Measurements from ENCODE around the gene HTR6.

HTR6 gene

GRCh38 chr1:19662313-19662712 lies 2.4 kb upstream of the HTR6 start:
- Histone ChIP-seq H3K36me3 (ENCODE audit: control insufficient read depth, low read depth, low read length) (no peaks in the 10 kb centered on the region), H3K9me3 (ENCODE audit: control insufficient read depth, low read depth, low read length) (no peaks in the 10 kb centered on the region), H3K4me1 (ENCODE audit: control insufficient read depth, low read depth, low read length) (no peaks in the 10 kb centered on the region), H3K9ac (ENCODE audit: low read length) (no peak overlapping the region), H3K27me3 (ENCODE audit: control insufficient read depth, insufficient read depth, low read length) (peaks cover 46% of the 10 kb centered on the region), H3K27ac (ENCODE audit: low read length) (no peak overlapping the region), H3K4me3 (ENCODE audit: low read length) (no peak overlapping the region)

GRCh38 chr1:19665186-19665495 lies 466 bp downstream of the HTR6 start:
- no peak overlapping the region for H3K27ac ChIP-seq (ENCODE audit: low read length)
- no peaks in the 10 kb centered on the region for H3K36me3 ChIP-seq (ENCODE audit: control insufficient read depth, low read depth, low read length)
- peak overlapping the region; percentile 32 for H3K4me3 ChIP-seq (ENCODE audit: low read length)
- no peaks in the 10 kb centered on the region for H3K4me1 ChIP-seq (ENCODE audit: control insufficient read depth, low read depth, low read length)
- no peak overlapping the region for H3K9ac ChIP-seq (ENCODE audit: low read length)
- no peaks in the 10 kb centered on the region for H3K9me3 ChIP-seq (ENCODE audit: control insufficient read depth, low read depth, low read length)
- peaks cover 55% of the 10 kb centered on the region for H3K27me3 ChIP-seq (ENCODE audit: control insufficient read depth, insufficient read depth, low read length)

GRCh38 chr1:19665496-19666465 lies 1.1 kb downstream of the HTR6 start:
- Histone ChIP-seq H3K4me3 (ENCODE audit: low read length) (peak overlapping the region; percentile 32), H3K9me3 (ENCODE audit: control insufficient read depth, low read depth, low read length) (no peaks in the 10 kb centered on the region), H3K4me1 (ENCODE audit: control insufficient read depth, low read depth, low read length) (no peaks in the 10 kb centered on the region), H3K27ac (ENCODE audit: low read length) (no peak overlapping the region), H3K9ac (ENCODE audit: low read length) (no peak overlapping the region), H3K36me3 (ENCODE audit: control insufficient read depth, low read depth, low read length) (no peaks in the 10 kb centered on the region), H3K27me3 (ENCODE audit: control insufficient read depth, insufficient read depth, low read length) (peaks cover 55% of the 10 kb centered on the region)

- Histone ChIP-seq H3K27ac (ENCODE audit: low read length) (no peak overlapping the region), H3K4me1 (ENCODE audit: control insufficient read depth, low read depth, low read length) (no peaks in the 10 kb centered on the region), H3K9me3 (ENCODE audit: control insufficient read depth, low read depth, low read length) (no peaks in the 10 kb centered on the region), H3K36me3 (ENCODE audit: control insufficient read depth, low read depth, low read length) (no peaks in the 10 kb centered on the region), H3K4me3 (ENCODE audit: low read length) (no peak overlapping the region), H3K9ac (ENCODE audit: low read length) (no peak overlapping the region), H3K27me3 (ENCODE audit: control insufficient read depth, insufficient read depth, low read length) (peaks cover 42% of the 10 kb centered on the region)
Measured at GRCh38 chr1:19668888-19669287, 4.2 kb downstream of the HTR6 start.

GRCh38 chr1:19670787-19671186 lies 6.1 kb downstream of the HTR6 start:
- no peak overlapping the region for H3K9ac ChIP-seq (ENCODE audit: low read length)

GRCh38 chr1:19672237-19672636 lies 7.6 kb downstream of the HTR6 start:
- Histone ChIP-seq H3K27me3 (ENCODE audit: control insufficient read depth, insufficient read depth, low read length) (peaks cover 16% of the 10 kb centered on the region), H3K9ac (ENCODE audit: low read length) (no peak overlapping the region), H3K9me3 (ENCODE audit: control insufficient read depth, low read depth, low read length) (no peaks in the 10 kb centered on the region), H3K4me1 (ENCODE audit: control insufficient read depth, low read depth, low read length) (no peaks in the 10 kb centered on the region), H3K27ac (ENCODE audit: low read length) (no peak overlapping the region), H3K36me3 (ENCODE audit: control insufficient read depth, low read depth, low read length) (no peaks in the 10 kb centered on the region), H3K4me3 (ENCODE audit: low read length) (no peak overlapping the region)

More at GRCh38 chr1:19670787-19671186, 6.1 kb downstream of the HTR6 start:
- H3K36me3 ChIP-seq (ENCODE audit: control insufficient read depth, low read depth, low read length), result no peaks in the 10 kb centered on the region
- H3K9me3 ChIP-seq (ENCODE audit: control insufficient read depth, low read depth, low read length), result no peaks in the 10 kb centered on the region
- no peaks in the 10 kb centered on the region for H3K4me1 ChIP-seq (ENCODE audit: control insufficient read depth, low read depth, low read length)
- H3K4me3 ChIP-seq (ENCODE audit: low read length), result no peak overlapping the region
- H3K27me3 ChIP-seq (ENCODE audit: control insufficient read depth, insufficient read depth, low read length), result peaks cover 31% of the 10 kb centered on the region
- H3K27ac ChIP-seq (ENCODE audit: low read length), result no peak overlapping the region

- H3K27ac ChIP-seq (ENCODE audit: low read length), result no peak overlapping the region
- H3K27me3 ChIP-seq (ENCODE audit: control insufficient read depth, insufficient read depth, low read length), result peaks cover 7% of the 10 kb centered on the region
- no peaks in the 10 kb centered on the region for H3K9me3 ChIP-seq (ENCODE audit: control insufficient read depth, low read depth, low read length)
- H3K9ac ChIP-seq (ENCODE audit: low read length), result no peak overlapping the region
- no peaks in the 10 kb centered on the region for H3K4me1 ChIP-seq (ENCODE audit: control insufficient read depth, low read depth, low read length)
- H3K36me3 ChIP-seq (ENCODE audit: control insufficient read depth, low read depth, low read length), result no peaks in the 10 kb centered on the region
- H3K4me3 ChIP-seq (ENCODE audit: low read length), result no peak overlapping the region
Measured at GRCh38 chr1:19675797-19676196, 11.1 kb downstream of the HTR6 start.

- H3K4me1 ChIP-seq (ENCODE audit: control insufficient read depth, low read depth, low read length), result no peaks in the 10 kb centered on the region
- H3K4me3 ChIP-seq (ENCODE audit: low read length), result no peak overlapping the region
- no peak overlapping the region for H3K27ac ChIP-seq (ENCODE audit: low read length)
- H3K27me3 ChIP-seq (ENCODE audit: control insufficient read depth, insufficient read depth, low read length), result peaks cover 7% of the 10 kb centered on the region
- H3K9ac ChIP-seq (ENCODE audit: low read length), result no peak overlapping the region
- no peaks in the 10 kb centered on the region for H3K36me3 ChIP-seq (ENCODE audit: control insufficient read depth, low read depth, low read length)
- no peaks in the 10 kb centered on the region for H3K9me3 ChIP-seq (ENCODE audit: control insufficient read depth, low read depth, low read length)
Measured at GRCh38 chr1:19676438-19676922, 11.8 kb downstream of the HTR6 start.

GRCh38 chr1:19678493-19678892 lies 13.8 kb downstream of the HTR6 start:
- no peak overlapping the region for H3K27ac ChIP-seq (ENCODE audit: low read length)
- no peaks in the 10 kb centered on the region for H3K36me3 ChIP-seq (ENCODE audit: control insufficient read depth, low read depth, low read length)
- H3K9ac ChIP-seq (ENCODE audit: low read length), result no peak overlapping the region
- no peaks in the 10 kb centered on the region for H3K4me1 ChIP-seq (ENCODE audit: control insufficient read depth, low read depth, low read length)
- H3K9me3 ChIP-seq (ENCODE audit: control insufficient read depth, low read depth, low read length), result no peaks in the 10 kb centered on the region
- H3K27me3 ChIP-seq (ENCODE audit: control insufficient read depth, insufficient read depth, low read length), result peaks cover 7% of the 10 kb centered on the region
- no peak overlapping the region for H3K4me3 ChIP-seq (ENCODE audit: low read length)

GRCh38 chr1:19678931-19679453 lies 14.3 kb downstream of the HTR6 start:
- Histone ChIP-seq H3K4me1 (ENCODE audit: control insufficient read depth, low read depth, low read length) (no peaks in the 10 kb centered on the region), H3K9ac (ENCODE audit: low read length) (no peak overlapping the region), H3K27me3 (ENCODE audit: control insufficient read depth, insufficient read depth, low read length) (peaks cover 7% of the 10 kb centered on the region), H3K9me3 (ENCODE audit: control insufficient read depth, low read depth, low read length) (no peaks in the 10 kb centered on the region), H3K4me3 (ENCODE audit: low read length) (no peak overlapping the region), H3K27ac (ENCODE audit: low read length) (no peak overlapping the region), H3K36me3 (ENCODE audit: control insufficient read depth, low read depth, low read length) (no peaks in the 10 kb centered on the region)

- no peak overlapping the region for H3K9ac ChIP-seq (ENCODE audit: low read length)
- H3K27me3 ChIP-seq (ENCODE audit: control insufficient read depth, insufficient read depth, low read length), result peaks cover 7% of the 10 kb centered on the region
- no peak overlapping the region for H3K4me3 ChIP-seq (ENCODE audit: low read length)
- no peaks in the 10 kb centered on the region for H3K9me3 ChIP-seq (ENCODE audit: control insufficient read depth, low read depth, low read length)
- H3K4me1 ChIP-seq (ENCODE audit: control insufficient read depth, low read depth, low read length), result no peaks in the 10 kb centered on the region
- no peaks in the 10 kb centered on the region for H3K36me3 ChIP-seq (ENCODE audit: control insufficient read depth, low read depth, low read length)
- no peak overlapping the region for H3K27ac ChIP-seq (ENCODE audit: low read length)
Measured at GRCh38 chr1:19679691-19680090, 15.0 kb downstream of the HTR6 start.

GRCh38 chr1:19680644-19681043 lies 16.0 kb downstream of the HTR6 start:
- Histone ChIP-seq H3K4me3 (ENCODE audit: low read length) (no peak overlapping the region), H3K4me1 (ENCODE audit: control insufficient read depth, low read depth, low read length) (no peaks in the 10 kb centered on the region)

More at GRCh38 chr1:19680644-19681043, 16.0 kb downstream of the HTR6 start:
- Histone ChIP-seq H3K9me3 (ENCODE audit: control insufficient read depth, low read depth, low read length) (no peaks in the 10 kb centered on the region), H3K27me3 (ENCODE audit: control insufficient read depth, insufficient read depth, low read length) (peaks cover 2% of the 10 kb centered on the region), H3K9ac (ENCODE audit: low read length) (no peak overlapping the region), H3K36me3 (ENCODE audit: control insufficient read depth, low read depth, low read length) (no peaks in the 10 kb centered on the region), H3K27ac (ENCODE audit: low read length) (no peak overlapping the region)
